OCI-LY1 (cell line): ENCODE measurements around the gene SLCO4A1.

Experiments
- H2AFZ ChIP-seq: fragments of 200-600 bp; sonication (generic), shearing (Covaris generic); 2 replicates; pipeline ENCODE4 v1.6.0; 2014; ENCODE audit warnings: antibody characterized with exemption, mild to moderate bottlenecking, low read length
- H3F3A ChIP-seq: fragments of 200-600 bp; sonication (generic), shearing (Covaris generic); 2 replicates; pipeline ENCODE4 v1.6.0; 2014; ENCODE audit warnings: mild to moderate bottlenecking, antibody characterized with exemption, low read length, moderate library complexity; ENCODE audit not compliant: insufficient read depth
- H3K27ac ChIP-seq: fragments of 200-600 bp; sonication (generic); 2 replicates; pipeline ENCODE4 v1.5.1; 2014; ENCODE audit warnings: low read length, mixed run types, mild to moderate bottlenecking, low read depth; ENCODE audit not compliant: poor library complexity, severe bottlenecking
- H3K27me3 ChIP-seq: fragments of 200-600 bp; sonication (generic); 2 replicates; pipeline ENCODE4 v1.6.0; 2014; ENCODE audit warnings: antibody characterized with exemption, mild to moderate bottlenecking, low read length, moderate library complexity; ENCODE audit not compliant: insufficient read depth
- H3K36me3 ChIP-seq: fragments of 200-600 bp; sonication (generic); 2 replicates; pipeline ENCODE4 v1.6.1; 2014; ENCODE audit warnings: mild to moderate bottlenecking, antibody characterized with exemption, low read length, moderate library complexity, mixed read lengths; ENCODE audit not compliant: insufficient read depth
- H3K4me1 ChIP-seq: fragments of 200-600 bp; sonication (generic); 2 replicates; pipeline ENCODE4 v1.5.1; 2014; ENCODE audit warnings: mild to moderate bottlenecking, low read length, moderate library complexity; ENCODE audit not compliant: insufficient read depth, severe bottlenecking
- H3K4me2 ChIP-seq: fragments of 200-600 bp; sonication (generic), shearing (Covaris generic); 2 replicates; pipeline ENCODE4 v1.6.1; 2014; ENCODE audit warnings: low read length
- H3K4me3 ChIP-seq: fragments of 200-600 bp; sonication (generic); 2 replicates; pipeline ENCODE4 v1.5.1; 2014; ENCODE audit warnings: low read length, low read depth, mild to moderate bottlenecking, mixed read lengths; ENCODE audit not compliant: poor library complexity, severe bottlenecking
- H3K79me2 ChIP-seq: fragments of 200-600 bp; shearing (Covaris generic); 2 replicates; pipeline ENCODE4 v1.6.1; 2016; ENCODE audit warnings: mixed run types, low read length, mixed read lengths; ENCODE audit not compliant: insufficient read depth
- H3K9ac ChIP-seq: fragments of 200-600 bp; sonication (generic), shearing (Covaris generic); 2 replicates; pipeline ENCODE4 v1.6.1; 2014; ENCODE audit warnings: mild to moderate bottlenecking, low read length, mixed read lengths
- H3K9me2 ChIP-seq: fragments of 200-600 bp; sonication (generic), shearing (Covaris generic); 2 replicates; pipeline ENCODE4 v1.6.1; 2014; ENCODE audit warnings: low read depth, mild to moderate bottlenecking, low read length, mixed read lengths
- H3K9me3 ChIP-seq: fragments of 200-600 bp; shearing (Covaris generic); 2 replicates; pipeline ENCODE4 v1.6.1; 2014; ENCODE audit warnings: low read length, mixed read lengths
- H4K20me1 ChIP-seq: fragments of 200-600 bp; sonication (generic), shearing (Covaris generic); 2 replicates; pipeline ENCODE4 v1.6.0; 2016; ENCODE audit warnings: mild to moderate bottlenecking, low read length; ENCODE audit not compliant: insufficient read depth
- CTCF ChIP-seq: fragments of 200-600 bp; sonication (generic), shearing (Covaris generic); IDR thresholded peaks from 2 replicates; pipeline ENCODE4 v1.5.1; 2017; ENCODE audit warnings: mild to moderate bottlenecking, antibody characterized with exemption, low read length, moderate library complexity, mixed read lengths
- EZH2 ChIP-seq: fragments of 200-600 bp; sonication (generic), shearing (Covaris generic); IDR thresholded peaks from 2 replicates; pipeline ENCODE4 v1.8.0; 2017; ENCODE audit warnings: borderline replicate concordance, mixed run types, mild to moderate bottlenecking, antibody characterized with exemption, low read length, moderate library complexity, mixed read lengths

Gene SLCO4A1

GRCh38 chr20:62663145-62664018, 21.1 kb downstream of the SLCO4A1 start:
- Histone ChIP-seq H2AFZ (no peak overlapping the region), H3K9me3 (no peaks in the 10 kb centered on the region), H3K4me1 (no peaks in the 10 kb centered on the region), H3K27ac (no peak overlapping the region), H3K79me2 (no peaks in the 10 kb centered on the region), H4K20me1 (no peaks in the 10 kb centered on the region), H3K9ac (no peak overlapping the region), H3K9me2 (no peaks in the 10 kb centered on the region), H3K36me3 (no peaks in the 10 kb centered on the region), H3K4me3 (no peak overlapping the region), H3K4me2 (no peak overlapping the region), H3K27me3 (0 out of 2 replicates have a peak, but pooled peaks cover 4% of the 10 kb centered on the region), H3F3A (no peaks in the 10 kb centered on the region)
- TF ChIP-seq EZH2 (no peak), CTCF (no peak)

- no peaks in the 10 kb centered on the region for H3K36me3 ChIP-seq
- no peaks in the 10 kb centered on the region for H3K4me1 ChIP-seq
Observed at GRCh38 chr20:62664019-62664971, 22.0 kb downstream of the SLCO4A1 start.

More at GRCh38 chr20:62664019-62664971, 22.0 kb downstream of the SLCO4A1 start:
- Histone ChIP-seq H4K20me1 (no peaks in the 10 kb centered on the region), H3F3A (no peaks in the 10 kb centered on the region), H3K79me2 (no peaks in the 10 kb centered on the region), H3K27ac (no peak overlapping the region), H3K27me3 (0 out of 2 replicates have a peak, but pooled peaks cover 4% of the 10 kb centered on the region), H3K9me2 (no peaks in the 10 kb centered on the region), H3K9ac (no peak overlapping the region), H3K4me3 (no peak overlapping the region), H3K4me2 (no peak overlapping the region), H3K9me3 (no peaks in the 10 kb centered on the region), H2AFZ (no peak overlapping the region)
- TF ChIP-seq EZH2: no peak
- no peak for TF ChIP-seq CTCF
